LNCAP (cell line): ENCODE measurements around the gene SCNN1B.

Experiments used
- CTCF ChIP-seq: fragments of 450-650 bp; IDR thresholded peaks from 2 replicates; pipeline ENCODE4 v1.5.1; 2017; ENCODE audit warnings: mild to moderate bottlenecking

The SCNN1B gene

DNA sequence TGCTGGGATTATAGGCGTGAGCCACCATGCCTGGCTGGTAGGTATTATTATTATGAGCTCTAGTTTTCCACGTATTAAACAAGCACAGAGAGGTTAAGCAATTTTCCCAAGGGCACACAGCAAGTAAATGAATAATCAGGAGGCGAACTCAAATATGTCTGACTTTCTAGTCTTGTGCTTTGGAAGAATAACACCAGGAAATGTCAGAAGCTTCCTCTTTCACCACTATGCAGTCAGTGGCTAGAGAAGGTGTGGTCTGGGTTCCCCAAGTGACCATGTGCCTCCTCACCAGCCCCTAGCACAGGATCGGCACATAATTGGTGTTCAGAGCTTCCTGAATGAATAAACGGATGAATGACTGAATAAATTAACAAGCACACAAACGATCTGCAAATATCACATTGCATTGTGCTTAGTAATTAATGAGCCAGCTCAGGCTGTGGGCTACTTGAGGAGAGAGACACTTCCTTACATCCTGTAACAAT lies 21.6 kb upstream of the SCNN1B start:
- no peak for TF ChIP-seq CTCF

- no peak for TF ChIP-seq CTCF
Observed at GRCh38 chr16:23282568-23282967, 19.5 kb upstream of the SCNN1B start.

DNA sequence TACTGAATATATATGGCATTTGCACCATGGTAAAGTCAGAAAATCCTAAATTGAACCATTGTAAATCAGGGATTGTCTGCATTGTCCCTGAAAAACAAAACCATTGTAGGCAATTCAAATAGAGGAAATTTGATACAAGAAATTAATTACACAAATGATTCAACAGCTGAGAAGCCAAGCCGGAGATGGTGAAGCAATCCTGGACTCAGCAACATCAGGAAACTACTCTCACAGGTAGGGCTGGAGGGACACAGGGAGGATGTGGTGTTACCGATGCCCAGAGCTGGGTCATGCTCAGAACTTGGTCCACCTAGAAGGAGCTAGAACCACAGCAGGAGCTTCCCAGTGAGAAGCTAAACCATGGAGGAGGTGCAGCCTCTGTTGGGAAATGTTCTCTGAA lies 18.5 kb upstream of the SCNN1B start:
- TF ChIP-seq CTCF: no peak

- no peak for TF ChIP-seq CTCF
Observed at GRCh38 chr16:23284584-23284983, 17.5 kb upstream of the SCNN1B start.

DNA sequence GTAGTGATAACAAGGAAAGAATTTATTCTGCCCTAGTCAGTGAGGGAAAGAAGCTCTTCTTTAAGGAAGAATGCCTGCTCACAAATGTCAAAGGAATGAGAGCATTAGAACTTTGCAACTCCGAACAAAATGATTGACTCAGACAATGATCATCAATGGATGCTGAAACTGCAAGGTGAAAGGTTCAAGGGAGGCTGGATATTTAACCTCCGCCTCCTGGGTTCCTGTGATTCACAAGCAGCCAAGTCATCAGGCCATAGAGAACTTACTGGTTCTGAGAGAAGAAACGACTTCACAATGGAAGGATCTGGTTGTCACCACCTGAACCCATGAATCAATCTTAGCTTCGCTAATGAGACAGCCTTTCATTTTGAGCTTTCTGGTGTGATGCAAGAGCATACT lies 16.0 kb upstream of the SCNN1B start:
- TF ChIP-seq CTCF: no peak

DNA sequence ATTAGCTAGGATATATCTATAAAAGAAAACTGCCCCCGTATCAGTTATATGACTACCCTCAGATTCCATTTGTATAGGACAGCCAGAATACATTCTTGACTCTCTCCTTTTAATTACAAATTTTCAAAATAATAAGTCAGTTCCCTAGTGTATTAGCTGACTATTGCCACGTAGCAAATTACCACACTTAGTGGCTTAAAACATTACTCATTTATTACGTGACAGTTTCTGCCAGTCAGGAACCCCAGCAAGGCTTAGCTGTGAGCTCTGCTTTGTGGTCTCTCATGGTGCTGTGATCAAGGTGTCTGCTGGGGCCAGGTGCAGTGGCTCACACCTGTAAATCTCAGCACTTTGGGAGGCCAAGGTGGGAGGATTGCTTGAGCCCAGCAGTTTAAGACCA lies 13.9 kb upstream of the SCNN1B start:
- no peak for TF ChIP-seq CTCF

DNA sequence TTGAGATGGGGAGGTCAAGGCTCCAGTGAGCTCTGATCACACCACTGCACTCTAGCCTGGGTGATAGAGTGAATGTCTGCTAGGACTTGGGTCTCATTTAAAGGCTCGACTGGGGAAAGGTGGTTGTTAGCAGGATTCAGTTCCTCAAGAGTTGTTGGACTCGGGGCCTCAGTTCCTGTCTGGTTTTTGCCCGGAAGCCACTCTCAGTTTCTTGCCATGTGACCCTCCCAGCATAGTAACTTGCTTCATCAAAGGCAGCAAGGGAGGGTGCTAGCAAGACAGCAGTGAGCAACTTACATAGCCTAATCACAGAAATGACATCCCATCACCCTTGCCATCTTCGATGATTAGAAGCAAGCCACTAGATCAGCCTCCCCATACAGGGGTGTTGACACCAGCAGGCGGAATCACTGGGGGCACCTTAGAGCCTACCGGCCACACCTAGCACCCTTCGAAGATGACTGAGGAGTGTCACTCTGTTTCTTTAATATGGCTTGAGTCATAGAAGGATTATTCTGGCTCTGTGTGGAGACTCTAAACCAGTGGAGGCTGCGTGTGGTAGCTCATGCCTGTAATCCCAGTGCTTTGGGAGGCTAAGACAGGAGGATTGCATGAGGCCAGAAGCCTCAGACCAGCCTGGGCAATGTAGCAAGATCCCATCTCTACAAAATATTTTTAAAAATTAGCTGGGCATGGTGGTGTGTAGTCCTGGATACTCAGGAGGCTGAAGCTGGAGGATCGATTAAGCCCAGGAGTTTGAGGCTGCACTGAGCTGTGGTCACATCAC lies 13.2 kb upstream of the SCNN1B start:
- TF ChIP-seq CTCF: no peak
